Neural cell (in vitro differentiated cells): ENCODE results near the gene ICE2. TPM values are rescaled to one million over a fixed set of nuclear protein-coding genes. Genes with fewer than 3 reads are reported as not detected.

ENCODE experiments used
- H2AFZ ChIP-seq: fragments of 200-600, 300-800 bp; sonication (generic), shearing (Covaris generic); 2 replicates; pipeline ENCODE4 v1.6.0; 2014; ENCODE audit warnings: low read depth, mild to moderate bottlenecking, antibody characterized with exemption, low read length, moderate library complexity
- H3F3A ChIP-seq: fragments of 200-600 bp; shearing (Covaris generic); 2 replicates; pipeline ENCODE4 v1.6.1; 2016; ENCODE audit warnings: mild to moderate bottlenecking, moderate library complexity, mixed read lengths, antibody characterized with exemption, low read length; ENCODE audit not compliant: insufficient read depth, poor library complexity, severe bottlenecking
- H3K27ac ChIP-seq: fragments of 200-600, 300-800 bp; sonication (generic), shearing (Covaris generic); 2 replicates; pipeline ENCODE4 v1.5.1; 2014; ENCODE audit warnings: mild to moderate bottlenecking, low read length, moderate library complexity
- H3K27me3 ChIP-seq: fragments of 300-800, 200-600 bp; sonication (generic), shearing (Covaris generic); 2 replicates; pipeline ENCODE4 v1.6.0; 2014; ENCODE audit warnings: mild to moderate bottlenecking, low read depth, low read length, moderate library complexity; ENCODE audit not compliant: insufficient read depth
- H3K36me3 ChIP-seq: fragments of 300-800, 200-600 bp; sonication (generic), shearing (Covaris generic); 2 replicates; pipeline ENCODE4 v1.5.1; 2014; ENCODE audit warnings: mild to moderate bottlenecking, antibody characterized with exemption, low read length, moderate library complexity; ENCODE audit not compliant: insufficient read depth
- H3K4me2 ChIP-seq: fragments of 300-800, 200-600 bp; sonication (generic), shearing (Covaris generic); 2 replicates; pipeline ENCODE4 v1.6.0; 2014; ENCODE audit warnings: mild to moderate bottlenecking, low read length
- H3K4me3 ChIP-seq: fragments of 300-800, 200-600 bp; sonication (generic), shearing (Covaris generic); 2 replicates; pipeline ENCODE4 v1.5.1; 2014; ENCODE audit warnings: mild to moderate bottlenecking, low read length, moderate library complexity
- H3K79me2 ChIP-seq: fragments of 200-600 bp; shearing (Covaris generic); replicated peaks from 2 replicates; pipeline ENCODE4 v1.6.0; 2014; ENCODE audit warnings: mild to moderate bottlenecking, low read length, moderate library complexity; ENCODE audit not compliant: insufficient read depth
- H3K9ac ChIP-seq: fragments of 300-800, 200-600 bp; sonication (generic), shearing (Covaris generic); 2 replicates; pipeline ENCODE4 v1.6.1; 2016; ENCODE audit warnings: mild to moderate bottlenecking, low read length, mixed read lengths
- H3K9me2 ChIP-seq: fragments of 200-600 bp; shearing (Covaris generic); 2 replicates; pipeline ENCODE4 v1.6.1; 2016; ENCODE audit warnings: mild to moderate bottlenecking, low read length, mixed read lengths; ENCODE audit not compliant: insufficient read depth
- H3K9me3 ChIP-seq: fragments of 200-600, 300-800 bp; sonication (generic), shearing (Covaris generic); 2 replicates; pipeline ENCODE4 v1.6.1; 2016; ENCODE audit warnings: mild to moderate bottlenecking, mixed run types, low read length, moderate library complexity, mixed read lengths
- H4K20me1 ChIP-seq: fragments of 200-600 bp; shearing (Covaris generic); 2 replicates; pipeline ENCODE4 v1.6.1; 2016; ENCODE audit warnings: mild to moderate bottlenecking, mixed run types; ENCODE audit not compliant: insufficient read depth
- CTCF ChIP-seq: fragments of 450-650 bp; IDR thresholded peaks from 2 replicates; pipeline ENCODE4 v1.5.1; 2014; ENCODE audit warnings: antibody characterized with exemption, mild to moderate bottlenecking, moderate library complexity; ENCODE audit not compliant: poor library complexity, severe bottlenecking
- EP300 ChIP-seq: fragments of 450-650 bp; conservative IDR thresholded peaks from 2 replicates; pipeline ENCODE4 v1.6.1; 2014; ENCODE audit warnings: antibody characterized with exemption, mild to moderate bottlenecking, moderate library complexity; ENCODE audit not compliant: poor library complexity, severe bottlenecking
- EZH2 ChIP-seq: fragments of 200-600, 300-800 bp; shearing (Covaris generic), sonication (generic); IDR thresholded peaks from 2 replicates; pipeline ENCODE4 v1.6.1; 2014; ENCODE audit warnings: antibody characterized with exemption, low read length, borderline replicate concordance, mild to moderate bottlenecking; ENCODE audit not compliant: insufficient read depth, poor library complexity, severe bottlenecking
- MXI1 ChIP-seq: fragments of 450-650 bp; conservative IDR thresholded peaks from 2 replicates; pipeline ENCODE4 v1.6.1; 2014; ENCODE audit warnings: antibody characterized with exemption, mild to moderate bottlenecking; ENCODE audit not compliant: poor library complexity, severe bottlenecking
- POLR2AphosphoS5 ChIP-seq: IDR thresholded peaks from 2 replicates; pipeline ENCODE4 v1.6.1; 2012
- RAD21 ChIP-seq: fragments of 450-650 bp; conservative IDR thresholded peaks from 2 replicates; pipeline ENCODE4 v1.6.1; 2014; ENCODE audit warnings: antibody characterized with exemption, mild to moderate bottlenecking, moderate library complexity
- SMC3 ChIP-seq: fragments of 450-650 bp; conservative IDR thresholded peaks from 2 replicates; pipeline ENCODE4 v1.6.1; 2014; ENCODE audit warnings: antibody characterized with exemption, mild to moderate bottlenecking, moderate library complexity; ENCODE audit not compliant: poor library complexity
- TAF1 ChIP-seq: IDR thresholded peaks from 2 replicates; pipeline ENCODE4 v1.6.1; 2012; ENCODE audit warnings: low read depth
- polyA plus RNA-seq: library from polyadenylated mRNA; depleted of rRNA; stranded (reverse); fragments of >200 nt; gene quantifications from 2 replicates; pipeline ENCODE4 v1.2.3, GENCODE V29; 2014
- TF ChIP-seq, protein P1 (sequence below): IDR thresholded peaks from 2 replicates; pipeline ENCODE4 v1.6.1; 2012; ENCODE audit warnings: borderline replicate concordance

Gene ICE2
- polyA plus RNA-seq, 1 donor from 2014 or later: 34.0 TPM

DNA sequence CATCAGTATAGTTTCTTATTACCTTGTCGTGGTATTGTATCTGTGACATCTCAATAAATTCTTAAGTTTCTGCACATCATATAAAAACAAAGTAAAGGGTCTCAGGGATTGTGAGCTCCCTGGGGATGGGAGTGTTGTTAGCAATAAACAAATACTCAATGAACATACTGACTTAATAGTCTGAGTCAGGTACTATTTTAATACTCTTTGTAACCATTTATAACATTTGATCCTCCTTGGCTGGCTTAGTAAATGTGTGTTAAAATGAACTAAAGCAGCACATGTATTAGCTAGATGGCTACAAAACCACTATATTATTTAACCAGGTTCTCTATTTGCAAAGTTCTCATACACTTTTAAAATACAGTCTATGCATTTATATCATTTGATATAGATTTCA is 1.8 kb downstream of the ICE2 start:
- peaks cover 20% of the 10 kb centered on the region for H3K79me2 ChIP-seq

DNA sequence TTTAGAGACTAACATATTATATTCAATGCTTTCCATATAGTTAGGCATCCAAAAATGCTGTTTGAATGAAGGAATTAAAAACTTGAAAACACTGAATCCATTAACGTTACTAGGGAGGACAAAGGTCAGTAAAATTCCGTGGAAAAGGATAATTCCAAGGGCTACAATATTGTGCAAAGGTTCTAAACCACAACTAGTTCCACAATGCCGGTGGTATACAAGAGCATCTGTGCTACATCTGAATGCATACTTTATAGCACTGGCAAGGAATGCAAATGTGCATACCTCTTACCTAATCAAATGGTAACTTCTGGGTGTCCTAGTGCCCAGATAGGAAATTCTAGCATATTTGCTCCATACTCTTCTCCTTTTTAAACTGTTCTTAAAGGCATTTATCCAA is 2.2 kb downstream of the ICE2 start:
- H3K36me3 ChIP-seq: no peaks in the 10 kb centered on the region

More for the DNA sequence above, 1.8 kb downstream of the ICE2 start:
- Histone ChIP-seq H3K9me2 (no peaks in the 10 kb centered on the region), H3K4me3 (peak overlapping the region; percentile 80), H2AFZ (no peak overlapping the region), H3K9ac (no peak overlapping the region), H3F3A (no peaks in the 10 kb centered on the region), H3K4me2 (peak overlapping the region; percentile 87), H3K9me3 (no peaks in the 10 kb centered on the region), H3K27ac (no peak overlapping the region), H4K20me1 (no peaks in the 10 kb centered on the region), H3K36me3 (no peaks in the 10 kb centered on the region), H3K27me3 (no peaks in the 10 kb centered on the region)
- TF ChIP-seq CTCF (no peak), SMC3 (no peak)

More for the DNA sequence above, 2.2 kb downstream of the ICE2 start:
- peak overlapping the region; percentile 87 for H3K4me2 ChIP-seq
- H3K27ac ChIP-seq: no peak overlapping the region
- TF ChIP-seq EZH2: no peak
- TF ChIP-seq TAF1: no peak
- TF ChIP-seq SMC3: no peak
- TF ChIP-seq POLR2AphosphoS5: no peak
- TF ChIP-seq CTCF: no peak
- TF ChIP-seq MXI1: no peak
- TF ChIP-seq RAD21: no peak
- TF ChIP-seq, protein P1, sequence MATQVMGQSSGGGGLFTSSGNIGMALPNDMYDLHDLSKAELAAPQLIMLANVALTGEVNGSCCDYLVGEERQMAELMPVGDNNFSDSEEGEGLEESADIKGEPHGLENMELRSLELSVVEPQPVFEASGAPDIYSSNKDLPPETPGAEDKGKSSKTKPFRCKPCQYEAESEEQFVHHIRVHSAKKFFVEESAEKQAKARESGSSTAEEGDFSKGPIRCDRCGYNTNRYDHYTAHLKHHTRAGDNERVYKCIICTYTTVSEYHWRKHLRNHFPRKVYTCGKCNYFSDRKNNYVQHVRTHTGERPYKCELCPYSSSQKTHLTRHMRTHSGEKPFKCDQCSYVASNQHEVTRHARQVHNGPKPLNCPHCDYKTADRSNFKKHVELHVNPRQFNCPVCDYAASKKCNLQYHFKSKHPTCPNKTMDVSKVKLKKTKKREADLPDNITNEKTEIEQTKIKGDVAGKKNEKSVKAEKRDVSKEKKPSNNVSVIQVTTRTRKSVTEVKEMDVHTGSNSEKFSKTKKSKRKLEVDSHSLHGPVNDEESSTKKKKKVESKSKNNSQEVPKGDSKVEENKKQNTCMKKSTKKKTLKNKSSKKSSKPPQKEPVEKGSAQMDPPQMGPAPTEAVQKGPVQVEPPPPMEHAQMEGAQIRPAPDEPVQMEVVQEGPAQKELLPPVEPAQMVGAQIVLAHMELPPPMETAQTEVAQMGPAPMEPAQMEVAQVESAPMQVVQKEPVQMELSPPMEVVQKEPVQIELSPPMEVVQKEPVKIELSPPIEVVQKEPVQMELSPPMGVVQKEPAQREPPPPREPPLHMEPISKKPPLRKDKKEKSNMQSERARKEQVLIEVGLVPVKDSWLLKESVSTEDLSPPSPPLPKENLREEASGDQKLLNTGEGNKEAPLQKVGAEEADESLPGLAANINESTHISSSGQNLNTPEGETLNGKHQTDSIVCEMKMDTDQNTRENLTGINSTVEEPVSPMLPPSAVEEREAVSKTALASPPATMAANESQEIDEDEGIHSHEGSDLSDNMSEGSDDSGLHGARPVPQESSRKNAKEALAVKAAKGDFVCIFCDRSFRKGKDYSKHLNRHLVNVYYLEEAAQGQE: no peak
- no peak for TF ChIP-seq EP300
- no peaks in the 10 kb centered on the region for H3K27me3 ChIP-seq
- no peak overlapping the region for H2AFZ ChIP-seq
- H3F3A ChIP-seq: no peaks in the 10 kb centered on the region
- no peaks in the 10 kb centered on the region for H4K20me1 ChIP-seq
- H3K79me2 ChIP-seq: peaks cover 22% of the 10 kb centered on the region
- no peak overlapping the region for H3K9ac ChIP-seq
- peak overlapping the region; percentile 80 for H3K4me3 ChIP-seq
- no peaks in the 10 kb centered on the region for H3K9me2 ChIP-seq
- no peaks in the 10 kb centered on the region for H3K9me3 ChIP-seq
